Right atrium auricular region (tissue), 2 donors: Measurements from ENCODE around the gene COX7A1. TPM values are rescaled to one million over a fixed set of nuclear protein-coding genes. Genes with fewer than 3 reads are reported as not detected.

ENCODE experiments used
- DNase-seq: peaks from one replicate; pipeline ENCODE4 v3.0.0-alpha.2; 2019; ENCODE audit warnings: low spot score
- H3K27ac ChIP-seq, 2 donors: fragments of 200-600 bp; sonication (generic); 1 replicate in 1 of 2; 2 replicates in 1 of 2; pipeline ENCODE4 v1.5.1; 2016 to 2019
- H3K27me3 ChIP-seq, 2 donors: fragments of 200-600 bp; sonication (generic); one replicate each; pipeline versions ENCODE4 v1.5.1 to v1.6.0; 2017 to 2019
- H3K36me3 ChIP-seq: fragments of 200-600 bp; sonication (generic); one replicate; pipeline ENCODE4 v1.5.1; 2016
- H3K4me1 ChIP-seq, 2 donors: fragments of 200-600 bp; sonication (generic); one replicate each; pipeline versions ENCODE4 v1.5.1 to v1.6.0; 2017 to 2019
- H3K4me3 ChIP-seq, 2 donors: fragments of 200-600 bp; sonication (generic); 1 replicate in 1 of 2; 2 replicates in 1 of 2; pipeline ENCODE4 v1.5.1; 2017 to 2019; ENCODE audit warnings: mild to moderate bottlenecking in 1 of 2, moderate library complexity in 1 of 2
- H3K9me3 ChIP-seq, 2 donors: fragments of 200-600 bp; sonication (generic); one replicate each; pipeline ENCODE4 v1.5.1; 2019
- CTCF ChIP-seq, 2 donors: fragments of 200-600 bp; sonication (generic); IDR thresholded peaks; one replicate each; pipeline ENCODE4 v1.5.1; 2019; ENCODE audit warnings: antibody characterized with exemption in 2 of 2
- total RNA-seq, 2 donors: library from RNA; depleted of rRNA; stranded (reverse); fragments of >200 nt; gene quantifications; one replicate each; pipeline ENCODE4 v1.1.0, GENCODE V29; 2016

COX7A1 gene
- total RNA-seq, 2 donors from 2014 or later: 136 to 347 TPM

GRCh38 chr19:36112678-36113077 is 39.6 kb downstream of the COX7A1 start:
- Histone ChIP-seq H3K27me3 (no peaks in the 10 kb centered on the region), H3K4me3 (no peak overlapping the region), H3K9me3 (no peaks in the 10 kb centered on the region), H3K36me3 (peaks cover 25% of the 10 kb centered on the region), H3K27ac (no peak overlapping the region), H3K4me1 (peaks cover 0 to 23% of the 10 kb centered on the region in 2 donors)
- DNase-seq: no peak
- TF ChIP-seq CTCF (IDR thresholded peaks at IDR 0.05): no peak

DNA sequence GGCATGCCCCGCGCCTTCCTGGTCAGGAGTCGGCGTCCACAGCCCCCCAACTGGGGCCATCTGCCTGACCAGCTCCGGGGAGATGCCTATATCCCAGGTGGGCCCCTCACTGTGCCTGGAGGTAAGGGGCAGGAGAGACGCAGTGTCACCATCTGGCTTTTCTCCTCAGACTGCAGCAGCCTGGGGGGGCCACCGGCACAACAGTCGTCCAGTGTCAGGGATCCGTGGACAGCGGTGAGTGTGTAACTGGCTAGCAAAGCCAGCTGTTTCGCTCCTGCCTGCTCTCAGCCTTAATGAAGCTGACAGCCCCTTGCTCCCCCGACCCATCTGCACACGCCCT is 41.1 kb downstream of the COX7A1 start:
- H3K36me3 ChIP-seq: peaks cover 16% of the 10 kb centered on the region

GRCh38 chr19:36110487-36111199 is 41.6 kb downstream of the COX7A1 start, which contains the start of gene OVOL3:
TSS of gene OVOL3 (plus strand) at chr19:36111143. CDS start at chr19:36111203, 60 bp downstream.
- H3K36me3 ChIP-seq: peaks cover 16% of the 10 kb centered on the region
- TF ChIP-seq CTCF (IDR thresholded peaks at IDR 0.05): no peak

More for the DNA sequence above, 41.1 kb downstream of the COX7A1 start:
- no peak for TF ChIP-seq CTCF (IDR thresholded peaks at IDR 0.05)
- no peak overlapping the region for H3K4me3 ChIP-seq
- peaks cover 0 to 16% of the 10 kb centered on the region in 2 donors for H3K4me1 ChIP-seq
- DNase-seq: no peak
- no peak overlapping the region for H3K27ac ChIP-seq
- H3K27me3 ChIP-seq: no peaks in the 10 kb centered on the region
- no peaks in the 10 kb centered on the region for H3K9me3 ChIP-seq

DNA sequence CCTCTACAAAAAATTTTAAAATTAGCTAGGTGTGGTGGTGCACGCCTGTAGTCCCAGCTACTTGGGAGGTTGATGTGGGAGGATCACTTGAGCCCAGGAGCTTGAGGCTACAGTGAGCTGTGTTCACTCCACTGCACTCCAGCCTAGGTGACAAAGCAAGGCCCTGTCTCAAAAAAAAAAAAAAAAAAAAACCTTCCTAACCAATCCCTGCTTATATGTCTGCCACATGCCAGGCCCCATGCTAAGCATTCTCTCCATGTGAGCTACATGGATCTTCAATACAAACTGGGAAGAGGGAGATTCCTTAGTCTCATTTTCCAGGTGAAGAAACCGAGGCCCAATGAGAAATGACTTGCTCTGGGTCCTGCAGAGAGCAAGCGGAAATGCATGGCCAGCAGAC is 43.6 kb downstream of the COX7A1 start:
- no peak for DNase-seq
- peaks cover 0 to 6% of the 10 kb centered on the region in 2 donors for H3K4me1 ChIP-seq
- H3K36me3 ChIP-seq: peaks cover 16% of the 10 kb centered on the region
- no peak for TF ChIP-seq CTCF (IDR thresholded peaks at IDR 0.05)
- no peaks in the 10 kb centered on the region for H3K9me3 ChIP-seq
- no peaks in the 10 kb centered on the region for H3K27me3 ChIP-seq
- no peak overlapping the region for H3K4me3 ChIP-seq
- H3K27ac ChIP-seq: no peak overlapping the region

More at GRCh38 chr19:36110487-36111199, 41.6 kb downstream of the COX7A1 start, which contains the start of gene OVOL3:
- Histone ChIP-seq H3K4me3 (no peak within 1 kb of the TSS), H3K27me3 (no peaks in the 10 kb centered on the region), H3K9me3 (no peaks in the 10 kb centered on the region), H3K27ac (no peak within 1 kb of the TSS), H3K4me1 (peaks cover 0 to 11% of the 10 kb centered on the region in 2 donors)
- no peak for DNase-seq

DNA sequence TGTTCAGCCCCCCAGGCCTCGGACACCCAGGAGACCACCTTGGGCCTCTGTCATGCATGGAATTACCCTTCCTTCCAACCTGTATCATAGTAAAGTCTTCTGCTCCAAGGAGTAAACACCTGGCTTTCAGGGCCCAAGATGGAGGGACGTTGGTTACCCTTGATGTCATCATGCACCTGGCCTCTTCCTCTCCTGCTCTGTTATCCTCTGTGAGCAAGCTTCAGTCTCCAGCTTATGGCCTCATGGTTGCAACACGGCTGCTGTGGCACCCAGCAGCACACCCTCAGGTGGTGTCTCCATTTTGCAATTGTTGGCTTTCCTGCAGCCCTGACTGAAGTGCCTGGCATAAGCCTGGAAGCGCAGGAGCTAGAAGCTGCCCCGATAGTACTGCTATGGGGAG is 45.3 kb downstream of the COX7A1 start:
- TF ChIP-seq CTCF (IDR thresholded peaks at IDR 0.05): no peak
- no peaks in the 10 kb centered on the region for H3K27me3 ChIP-seq
- no peak for DNase-seq
- peaks cover 0 to 1% of the 10 kb centered on the region in 2 donors for H3K4me1 ChIP-seq
- no peak overlapping the region for H3K4me3 ChIP-seq
- no peaks in the 10 kb centered on the region for H3K36me3 ChIP-seq
- no peak overlapping the region for H3K27ac ChIP-seq
- H3K9me3 ChIP-seq: no peaks in the 10 kb centered on the region

- no peak overlapping the region for H3K27ac ChIP-seq
- peaks cover 0 to 7% of the 10 kb centered on the region in 2 donors for H3K4me1 ChIP-seq
- H3K4me3 ChIP-seq: no peak overlapping the region
- no peaks in the 10 kb centered on the region for H3K27me3 ChIP-seq
- no peaks in the 10 kb centered on the region for H3K36me3 ChIP-seq
- DNase-seq: no peak
- no peaks in the 10 kb centered on the region for H3K9me3 ChIP-seq
- no peak for TF ChIP-seq CTCF (IDR thresholded peaks at IDR 0.05)
Measured at GRCh38 chr19:36106441-36106840, 45.8 kb downstream of the COX7A1 start.
